K562 (cell line): Measurements from ENCODE around the gene PRR16. TPM values are rescaled to one million over a fixed set of nuclear protein-coding genes. Genes with fewer than 3 reads are reported as not detected.
A peak's percentile ranks its signal among the peaks of the same experiment; 100 is the strongest.

Experiments
- ATAC-seq: fragments of 200-7000 bp; cut with Tn5 transposase; 3 replicates; pipeline ENCODE4 v1.9.1; 2020; ENCODE audit warnings: moderate library complexity
- BruUV-seq: library from RNA; stranded (reverse); fragments of 400-500 nt; replicated peaks from 2 replicates; lab custom pipeline; 2021; lab: Mats Ljungman, UMichigan
- CTCF ChIA-PET: fragments of 300-600 bp; formaldehyde crosslinking; extraction: SDS; loops from one replicate; lab custom pipeline; 2021; ENCODE audit warnings: low intra/inter-chr PET ratio; lab: Yijun Ruan, JAX
- POLR2A ChIA-PET: fragments of 300-600, 350-650 bp; sonication (Branson Sonifier 250); formaldehyde crosslinking; extraction: SDS; loops from one replicate; lab custom pipeline; 2021; ENCODE audit warnings: antibody characterized with exemption, inconsistent platforms; lab: Yijun Ruan, JAX
- DNase-seq, 4 experiments: peaks; one replicate each; pipeline versions ENCODE4 v3.0.0 to v3.0.0-alpha.2; 2011 to 2018; ENCODE audit warnings: low spot score in 3 of 4, mixed read lengths in 3 of 4; ENCODE audit errors: extremely low read depth in 1 of 4
- FAIRE-seq: peaks from 2 replicates; lab custom pipeline; 2011; peaks lifted over from hg19 to GRCh38; lab: Jason Lieb, UNC
- H2AFZ ChIP-seq: 2 replicates; pipeline ENCODE4 v1.6.0; 2011; ENCODE audit warnings: low read depth, low read length, control low read depth, inconsistent platforms
- H3K27ac ChIP-seq: fragments of 200-600 bp; 3 replicates; pipeline ENCODE4 v1.8.0; 2011; ENCODE audit warnings: low read depth, mild to moderate bottlenecking, control low read depth, inconsistent platforms, low read length, moderate library complexity, mixed read lengths; ENCODE audit errors: extremely low read depth
- H3K27me3 ChIP-seq, 2 experiments: fragments of 300-600 bp in 1 of 2; 2 replicates in 1 of 2; 3 replicates in 1 of 2; pipeline versions ENCODE4 v1.6.0 to v1.8.0; 2011; ENCODE audit warnings: inconsistent platforms in 2 of 2, low read length in 2 of 2, mild to moderate bottlenecking in 1 of 2, mixed read lengths in 1 of 2, moderate library complexity in 1 of 2; ENCODE audit not compliant: control insufficient read depth in 2 of 2, insufficient read depth in 2 of 2
- H3K36me3 ChIP-seq: fragments of 300-600 bp; 3 replicates; pipeline ENCODE4 v1.8.0; 2011; ENCODE audit warnings: mild to moderate bottlenecking, low read length, inconsistent platforms; ENCODE audit not compliant: control insufficient read depth, insufficient read depth
- H3K4me1 ChIP-seq, 2 experiments: fragments of 200-600 bp in 1 of 2; replicated peaks in 1 of 2; 2 replicates in 1 of 2; 3 replicates in 1 of 2; pipeline versions ENCODE4 v1.5.1 to v1.8.0; 2011; ENCODE audit warnings: inconsistent platforms in 2 of 2, low read length in 2 of 2, mild to moderate bottlenecking in 1 of 2, mixed read lengths in 1 of 2, moderate library complexity in 1 of 2; ENCODE audit not compliant: control insufficient read depth in 2 of 2, insufficient read depth in 2 of 2
- H3K4me2 ChIP-seq: 2 replicates; pipeline ENCODE4 v1.6.1; 2011; ENCODE audit warnings: low read length, control low read depth, inconsistent platforms, mixed read lengths; ENCODE audit not compliant: insufficient read depth
- H3K4me3 ChIP-seq: fragments of 200-600 bp; sonication (generic), shearing (Covaris generic); 2 replicates; pipeline ENCODE4 v1.5.1; 2016; ENCODE audit warnings: control low read depth, inconsistent platforms
- H3K79me2 ChIP-seq: fragments of 200-600 bp; 3 replicates; pipeline ENCODE4 v1.8.0; 2011; ENCODE audit warnings: low read length, inconsistent platforms; ENCODE audit not compliant: control insufficient read depth, insufficient read depth
- H3K9ac ChIP-seq, 2 experiments: 2 replicates each; pipeline versions ENCODE4 v1.6.0 to v1.6.1; 2011; ENCODE audit warnings: low read depth in 2 of 2, low read length in 2 of 2, control low read depth in 1 of 2, inconsistent platforms in 1 of 2, mild to moderate bottlenecking in 1 of 2, mixed read lengths in 1 of 2; ENCODE audit not compliant: insufficient read depth in 1 of 2
- H3K9me1 ChIP-seq: one replicate; pipeline ENCODE4 v1.6.0; 2011; ENCODE audit warnings: inconsistent platforms, mild to moderate bottlenecking, low read length, moderate library complexity; ENCODE audit not compliant: control insufficient read depth, insufficient read depth
- H3K9me3 ChIP-seq: replicated peaks from 2 replicates; pipeline ENCODE4 v1.5.1; 2011; ENCODE audit warnings: low read depth, low read length, inconsistent platforms; ENCODE audit not compliant: control insufficient read depth, insufficient read depth
- H4K20me1 ChIP-seq: replicated peaks from 2 replicates; pipeline ENCODE4 v1.6.1; 2011; ENCODE audit warnings: low read length, inconsistent platforms, mixed read lengths; ENCODE audit not compliant: control insufficient read depth, insufficient read depth
- HDAC3 ChIP-seq: fragments of 450-650 bp; IDR thresholded peaks from 2 replicates; pipeline ENCODE4 v1.6.1; 2018; ENCODE audit warnings: borderline replicate concordance, mild to moderate bottlenecking, moderate library complexity; ENCODE audit not compliant: partially characterized antibody
- HDAC6 ChIP-seq: IDR thresholded peaks from 2 replicates; pipeline ENCODE4 v1.6.1; 2012; ENCODE audit warnings: low read depth, mild to moderate bottlenecking, control low read depth, inconsistent platforms, low read length, moderate library complexity
- JUN ChIP-seq, 2 experiments: sonication (generic) in 1 of 2; formaldehyde crosslinking in 1 of 2; IDR thresholded peaks; 2 replicates each; pipeline versions ENCODE4 v1.6.1 to v1.8.0; 2012 to 2022; ENCODE audit warnings: borderline replicate concordance in 2 of 2, mild to moderate bottlenecking in 2 of 2, improper control_type of control experiment in 1 of 2, low read depth in 1 of 2, low read length in 1 of 2, missing genetic modification reagents in 1 of 2
- MAFG ChIP-seq: fragments of 450-650 bp; conservative IDR thresholded peaks from 2 replicates; pipeline ENCODE4 v1.6.1; 2016; ENCODE audit warnings: missing genetic modification characterization, missing compliant biosample characterization
- MCM7 ChIP-seq, 2 experiments: fragments of 450-650 bp; IDR thresholded peaks; 2 replicates each; pipeline ENCODE4 v1.6.1; 2016 to 2018
- RAD51 ChIP-seq: fragments of 450-650 bp; IDR thresholded peaks from 2 replicates; pipeline ENCODE4 v1.7.1; 2016; ENCODE audit warnings: low read depth, mild to moderate bottlenecking, borderline replicate concordance
- SMARCA4 ChIP-seq: fragments of 450-650 bp; IDR thresholded peaks from 2 replicates; pipeline ENCODE4 v1.6.1; 2016
- TFE3 ChIP-seq: fragments of 450-650 bp; formaldehyde crosslinking; IDR thresholded peaks from 2 replicates; pipeline ENCODE4 v1.4.0; 2020; ENCODE audit warnings: mild to moderate bottlenecking, mixed read lengths
- U2AF1 ChIP-seq: fragments of 200-400 bp; formaldehyde crosslinking; optimal IDR thresholded peaks from 2 replicates; pipeline ENCODE3; 2017; ENCODE audit warnings: mild to moderate bottlenecking, low read depth, low read length, moderate library complexity
- ZFX ChIP-seq: sonication (generic); formaldehyde crosslinking; IDR thresholded peaks from 2 replicates; pipeline ENCODE4 v1.8.0; 2022; ENCODE audit warnings: mild to moderate bottlenecking, missing genetic modification reagents, moderate library complexity
- in situ Hi-C: fragments of 300-500 bp; cut with MboI; formaldehyde crosslinking; loops from 4 replicates; pipeline ENCODE4 v1.15.0; 2018; ENCODE audit warnings: inconsistent platforms, mixed read lengths
- intact Hi-C: fragments of 100-400 bp; cut with micrococcal nuclease; formaldehyde crosslinking; loops from 2 replicates; pipeline ENCODE4 v1.14.2; 2022
- polyA plus RNA-seq, 8 experiments: library from polyadenylated mRNA; depleted of rRNA in 4 of 8; stranded (reverse) in 5 of 8; unstranded in 3 of 8; fragments of >200 nt; fragmentation: Nextera tagmentation in 2 of 8; fragmentation: Illumina TruSeq in 1 of 8; extraction: Ambion mirVana in 2 of 8; extraction: Trizol in 1 of 8; gene quantifications; 2 replicates each; pipeline versions ENCODE4 v1.2.1 to v1.2.3, GENCODE V29; 2011 to 2014; ENCODE audit warnings: inconsistent platforms in 1 of 8, missing spikeins in 1 of 8
- total RNA-seq, 7 experiments: library from RNA; depleted of rRNA in 6 of 7; stranded (reverse); fragments of >200 nt in 6 of 7; fragmentation: Illumina TruSeq in 2 of 7; extraction: Trizol in 2 of 7; gene quantifications; 2 replicates each; pipeline versions ENCODE4 v1.2.1 to v1.2.3, GENCODE V29; 2011 to 2021; ENCODE audit warnings: low replicate concordance in 1 of 7
- TF ChIP-seq, protein P1 (sequence below): IDR thresholded peaks from 2 replicates; pipeline ENCODE4 v1.6.1; 2014; ENCODE audit warnings: antibody characterized with exemption

PRR16 gene
- total and polyA plus RNA-seq, 9 of the 15 experiments (the other 6 are each of a cell fraction or from before 2014, with no cell fraction given) = 0.61 to 10.1 (median 3.3) TPM

- TF ChIP-seq RAD51 (no peak), HDAC3 (no peak), MCM7 (IDR thresholded peaks at IDR 0.05) (no peak), HDAC6 (no peak), JUN (IDR thresholded peaks at IDR 0.05; ENCODE audit: borderline replicate concordance, low read depth, low read length) (no peak), JUN (CRISPR knock-in tag; IDR thresholded peaks at IDR 0.05; ENCODE audit: borderline replicate concordance) (no peak)
- TF ChIP-seq, protein P1, sequence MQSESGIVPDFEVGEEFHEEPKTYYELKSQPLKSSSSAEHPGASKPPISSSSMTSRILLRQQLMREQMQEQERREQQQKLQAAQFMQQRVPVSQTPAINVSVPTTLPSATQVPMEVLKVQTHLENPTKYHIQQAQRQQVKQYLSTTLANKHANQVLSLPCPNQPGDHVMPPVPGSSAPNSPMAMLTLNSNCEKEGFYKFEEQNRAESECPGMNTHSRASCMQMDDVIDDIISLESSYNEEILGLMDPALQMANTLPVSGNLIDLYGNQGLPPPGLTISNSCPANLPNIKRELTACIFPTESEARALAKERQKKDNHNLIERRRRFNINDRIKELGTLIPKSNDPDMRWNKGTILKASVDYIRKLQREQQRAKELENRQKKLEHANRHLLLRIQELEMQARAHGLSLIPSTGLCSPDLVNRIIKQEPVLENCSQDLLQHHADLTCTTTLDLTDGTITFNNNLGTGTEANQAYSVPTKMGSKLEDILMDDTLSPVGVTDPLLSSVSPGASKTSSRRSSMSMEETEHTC = no peak
Observed at GRCh38 chr5:120682851-120683250, 218.8 kb downstream of the PRR16 start (continued).

DNA sequence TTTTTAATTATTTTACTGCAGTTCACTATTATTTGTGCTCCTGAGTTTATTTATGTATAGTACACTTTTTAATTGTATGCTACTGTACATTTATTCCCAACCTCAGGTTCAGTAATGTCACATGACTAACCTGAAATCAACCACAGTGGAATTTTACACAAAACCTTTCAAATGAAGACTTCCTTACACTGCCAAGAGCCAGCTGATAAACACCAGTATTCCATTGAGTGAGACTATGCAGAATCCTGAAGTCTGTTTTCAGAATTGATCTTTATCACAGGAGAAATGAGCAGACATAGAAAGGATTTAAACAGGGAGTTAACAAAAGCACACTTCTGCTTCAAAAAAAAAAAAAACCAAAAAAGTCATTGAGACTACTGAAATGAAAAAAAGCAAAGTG lies 219.5 kb downstream of the PRR16 start:
- no peaks in the 10 kb centered on the region for H3K9me1 ChIP-seq
- no TSS peak for BruUV-seq
- H3K4me1 ChIP-seq = no peaks in the 10 kb centered on the region
- H3K4me3 ChIP-seq = no peak overlapping the region
- H3K36me3 ChIP-seq = no peaks in the 10 kb centered on the region
- H2AFZ ChIP-seq = no peak overlapping the region
- intact Hi-C loops = no loop called here
- no peak for ATAC-seq
- no peak overlapping the region for H3K27ac ChIP-seq
- TF ChIP-seq ZFX = no peak
- no peak for TF ChIP-seq MAFG (tag)
- TF ChIP-seq U2AF1 = no peak
- TF ChIP-seq SMARCA4 = no peak
- peak; percentile 75 for TF ChIP-seq TFE3 (CRISPR knock-in tag)
- TF ChIP-seq, all 486 proteins: peak for 1
- Histone ChIP-seq H3K4me2 (no peak overlapping the region), H3K27me3 (no peaks in the 10 kb centered on the region), H3K79me2 (no peaks in the 10 kb centered on the region), H4K20me1 (no peaks in the 10 kb centered on the region), H3K9ac (no peak overlapping the region), H3K9me3 (no peaks in the 10 kb centered on the region; the same call in 1 of the 2 replicates)
- FAIRE-seq (no peak), DNase-seq (no peak)
- POLR2A ChIA-PET = no interaction called here
- CTCF ChIA-PET = no interaction called here
- in situ Hi-C loops = no loop called here
